A673 (cell line): ENCODE results near the gene PGAP6.

Source experiments
- EZH2 ChIP-seq: fragments of 200-600 bp; sonication (generic); IDR thresholded peaks from 2 replicates; pipeline ENCODE4 v1.6.1; 2017; ENCODE audit warnings: borderline replicate concordance, low read depth, mild to moderate bottlenecking, mixed read lengths, antibody characterized with exemption, low read length; ENCODE audit not compliant: poor library complexity, severe bottlenecking
- TF ChIP-seq, protein P1 (sequence below): fragments of 300-800, 200-600 bp; sonication (generic); conservative IDR thresholded peaks from 2 replicates; pipeline ENCODE4 v1.5.1; 2017; ENCODE audit warnings: low read depth, mild to moderate bottlenecking, antibody characterized with exemption, low read length, moderate library complexity, mixed read lengths

DNA sequence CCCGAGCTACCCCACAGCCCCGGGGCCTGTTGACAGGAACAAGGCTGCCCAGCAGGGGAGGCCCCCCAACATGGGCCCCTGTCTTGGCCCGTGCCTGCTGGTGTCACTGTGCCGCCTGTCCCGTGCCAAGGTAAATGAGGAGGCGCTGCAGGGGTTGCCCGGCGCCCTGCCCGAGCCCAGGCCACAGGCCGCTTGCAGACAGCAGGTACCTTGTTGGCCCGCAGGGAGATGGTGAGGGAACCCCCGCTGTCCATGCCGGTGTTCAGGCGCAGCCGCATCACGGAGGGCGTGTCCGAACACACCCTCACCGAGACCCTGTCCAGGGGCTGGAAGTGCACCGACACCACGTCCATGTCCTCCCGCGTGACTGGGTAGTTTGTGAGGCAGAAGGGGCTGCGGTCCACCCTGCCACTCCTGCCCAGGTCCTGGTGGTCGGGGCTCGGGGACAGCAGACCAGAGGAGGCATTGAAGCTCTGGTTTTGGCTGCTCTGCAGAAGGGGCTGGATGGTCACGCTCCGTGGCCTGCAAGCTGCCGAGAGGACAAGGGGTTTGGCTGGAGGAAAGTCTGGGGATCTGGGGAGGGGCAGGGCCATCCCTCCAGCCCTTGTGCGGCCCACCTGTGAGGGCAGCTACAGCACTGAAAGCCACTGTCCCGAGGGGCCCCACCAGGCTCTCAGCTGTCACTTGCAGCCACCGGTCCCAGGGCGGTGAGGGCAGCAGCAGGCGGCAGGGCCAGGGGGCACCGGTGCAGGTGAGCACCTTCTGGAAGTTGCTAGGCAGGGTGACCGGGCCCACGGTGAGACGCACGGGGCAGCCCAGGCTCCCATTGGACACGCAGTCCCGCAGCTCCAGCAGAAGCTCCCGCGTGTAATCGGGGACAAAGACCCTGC, 5.6 kb downstream of the PGAP6 start:
- TF ChIP-seq, protein P1, sequence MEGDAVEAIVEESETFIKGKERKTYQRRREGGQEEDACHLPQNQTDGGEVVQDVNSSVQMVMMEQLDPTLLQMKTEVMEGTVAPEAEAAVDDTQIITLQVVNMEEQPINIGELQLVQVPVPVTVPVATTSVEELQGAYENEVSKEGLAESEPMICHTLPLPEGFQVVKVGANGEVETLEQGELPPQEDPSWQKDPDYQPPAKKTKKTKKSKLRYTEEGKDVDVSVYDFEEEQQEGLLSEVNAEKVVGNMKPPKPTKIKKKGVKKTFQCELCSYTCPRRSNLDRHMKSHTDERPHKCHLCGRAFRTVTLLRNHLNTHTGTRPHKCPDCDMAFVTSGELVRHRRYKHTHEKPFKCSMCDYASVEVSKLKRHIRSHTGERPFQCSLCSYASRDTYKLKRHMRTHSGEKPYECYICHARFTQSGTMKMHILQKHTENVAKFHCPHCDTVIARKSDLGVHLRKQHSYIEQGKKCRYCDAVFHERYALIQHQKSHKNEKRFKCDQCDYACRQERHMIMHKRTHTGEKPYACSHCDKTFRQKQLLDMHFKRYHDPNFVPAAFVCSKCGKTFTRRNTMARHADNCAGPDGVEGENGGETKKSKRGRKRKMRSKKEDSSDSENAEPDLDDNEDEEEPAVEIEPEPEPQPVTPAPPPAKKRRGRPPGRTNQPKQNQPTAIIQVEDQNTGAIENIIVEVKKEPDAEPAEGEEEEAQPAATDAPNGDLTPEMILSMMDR: no peak
- TF ChIP-seq EZH2: no peak
